Hematopoietic multipotent progenitor cell treated with erythropoietin and hydrocortisone succinate and interleukin-3 and kit ligand, for 4 days (in vitro differentiated cells): ENCODE results near the gene C2CD4D.
A peak's percentile ranks its signal among the peaks of the same experiment; 100 is the strongest.

Source experiments
- DNase-seq: peaks from one replicate; pipeline ENCODE4 v3.0.0-alpha.2; 2015

The C2CD4D gene

GRCh38 chr1:151858030-151858746 lies 18.6 kb upstream of the C2CD4D start:
- no peak for DNase-seq

- DNase-seq, result peak; percentile 47
Observed at GRCh38 chr1:151855933-151856332, 16.3 kb upstream of the C2CD4D start.

- peak; percentile 50 for DNase-seq
Observed at GRCh38 chr1:151855516-151855915, 15.9 kb upstream of the C2CD4D start.

- no peak for DNase-seq
Observed at GRCh38 chr1:151854658-151855057, 15.0 kb upstream of the C2CD4D start.

- DNase-seq, result peak; percentile 56
Observed at GRCh38 chr1:151853411-151853943, 13.9 kb upstream of the C2CD4D start, which contains the start of gene THEM5. Gene THEM5, minus strand, starts transcription at chr1:151853712. Its CDS starts 147 bp downstream, at chr1:151853565.

DNA sequence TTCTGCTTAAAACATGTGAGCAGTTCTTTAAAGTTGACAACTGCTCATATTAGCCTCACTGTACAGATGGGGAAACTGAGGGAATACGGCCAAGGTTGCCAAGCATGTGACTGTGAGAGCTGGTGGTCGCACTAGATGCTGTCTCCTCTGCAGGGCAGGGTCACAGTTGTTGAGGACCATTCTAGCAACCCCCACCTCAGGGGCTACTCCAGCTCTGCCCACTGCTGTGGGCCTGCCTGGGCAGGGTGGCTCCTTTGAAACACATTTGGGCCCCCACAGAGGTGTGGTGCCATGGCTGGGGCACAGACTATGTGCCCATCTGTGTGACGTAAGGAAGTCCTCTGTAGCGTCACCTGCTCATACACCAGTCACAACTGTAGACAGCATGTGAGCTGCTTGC lies 13.1 kb upstream of the C2CD4D start:
- no peak for DNase-seq

- DNase-seq, result no peak
Observed at GRCh38 chr1:151851886-151852285, 12.3 kb upstream of the C2CD4D start.

DNA sequence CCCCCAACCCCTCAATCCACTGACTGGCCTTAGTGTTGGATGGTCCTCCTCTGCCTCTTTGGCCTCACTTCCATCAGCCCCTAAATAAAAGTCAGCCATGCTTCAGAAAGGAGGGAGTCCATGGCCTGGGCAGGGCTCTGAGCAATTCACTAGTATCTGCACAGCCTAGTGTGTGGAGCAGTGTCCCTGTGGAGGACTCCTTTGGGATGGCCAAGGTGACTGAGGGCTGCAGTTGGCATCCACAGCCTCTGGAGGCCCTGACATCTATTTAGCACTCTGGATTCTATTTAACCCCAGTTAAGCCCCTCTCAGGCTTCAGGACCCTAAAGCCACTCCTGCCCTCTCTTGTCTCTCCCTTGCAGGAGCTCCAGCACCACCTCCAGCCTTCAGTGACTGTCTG lies 10.3 kb upstream of the C2CD4D start:
- DNase-seq, result no peak

DNA sequence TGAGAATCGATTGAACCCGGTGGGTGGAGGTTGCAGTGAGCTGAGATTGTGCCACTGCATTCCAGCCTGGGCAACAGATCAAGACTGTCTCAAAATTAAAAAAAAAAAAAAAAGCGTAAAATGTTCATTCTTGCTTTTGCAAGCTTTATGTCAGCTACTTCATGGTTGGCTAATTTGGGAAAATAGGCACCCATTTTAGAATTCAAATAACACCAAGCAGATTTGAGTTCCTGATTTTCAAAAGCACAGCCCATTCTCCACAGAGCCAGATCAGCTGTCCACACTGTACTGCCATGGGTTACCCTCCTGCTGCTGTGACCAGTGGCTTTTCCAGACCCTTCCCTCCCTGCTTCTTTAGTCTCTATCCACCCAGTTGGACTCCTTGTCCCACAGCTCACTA lies 9.5 kb upstream of the C2CD4D start:
- no peak for DNase-seq

DNA sequence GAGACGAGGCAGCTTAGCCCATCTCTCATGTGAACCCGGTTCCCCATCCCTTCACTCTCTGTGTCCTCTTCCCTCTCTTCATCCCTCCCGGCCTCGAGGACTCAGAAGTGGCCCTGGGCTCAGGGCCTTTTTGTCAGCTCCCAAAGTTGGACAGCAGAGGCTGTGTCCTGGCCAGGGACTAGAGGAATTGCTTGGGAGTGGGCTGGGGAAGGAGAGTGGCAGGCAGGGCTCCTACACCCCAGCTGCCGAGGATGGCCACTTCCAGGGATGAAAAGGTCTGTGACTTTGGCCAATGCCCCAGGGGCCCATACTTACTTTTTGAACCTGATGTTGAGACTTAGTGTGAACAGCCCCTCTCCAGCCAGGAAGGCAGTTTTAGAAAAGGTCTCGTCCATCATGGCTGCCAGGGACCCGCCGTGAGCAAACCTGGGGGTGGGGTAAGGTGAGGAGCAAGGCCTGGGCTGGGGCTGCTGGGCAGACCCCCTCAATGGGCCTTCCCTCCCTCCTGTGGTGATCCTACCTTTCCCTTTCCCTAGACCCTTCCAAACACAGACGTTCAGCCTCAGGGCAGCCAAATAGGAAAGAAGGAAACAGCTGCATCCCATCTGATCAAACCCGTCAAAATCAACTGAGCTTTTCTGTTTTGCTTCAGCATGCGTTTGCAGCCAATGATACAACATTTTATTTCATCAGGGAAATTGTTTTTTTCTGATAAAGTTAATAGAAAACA lies 8.4 kb upstream of the C2CD4D start:
- DNase-seq, result no peak

DNA sequence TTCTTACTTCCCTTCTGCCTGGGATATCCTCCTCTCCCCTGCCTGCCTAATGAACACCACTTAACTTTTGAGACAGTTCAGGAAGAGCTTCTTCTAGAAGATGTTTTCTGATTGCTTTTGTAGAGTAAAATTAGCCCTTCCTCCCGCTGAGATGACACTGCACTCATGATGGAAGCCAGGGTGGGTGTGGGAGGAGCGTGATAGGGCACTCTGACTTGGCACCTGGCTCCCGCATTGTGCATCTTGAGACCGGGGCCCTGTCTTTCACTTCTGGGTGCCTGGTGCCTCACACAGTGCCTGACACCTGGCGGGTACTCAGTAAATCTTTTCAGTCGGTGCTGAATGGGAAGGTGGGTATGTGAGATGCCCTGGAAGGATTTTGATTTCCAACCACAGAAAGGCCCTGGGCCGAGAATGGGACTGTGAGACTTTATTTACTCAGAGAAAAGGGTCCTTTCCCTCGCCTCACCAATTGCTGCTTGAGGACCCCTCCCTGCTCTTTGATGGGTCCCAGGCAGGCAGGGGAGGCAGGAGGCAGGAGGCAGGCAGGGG lies 7.1 kb upstream of the C2CD4D start:
- DNase-seq, result no peak

GRCh38 chr1:151846062-151846568 lies 6.5 kb upstream of the C2CD4D start:
- peak; percentile 65 for DNase-seq

- DNase-seq, result peak; percentile 38
Observed at GRCh38 chr1:151843398-151843797, 3.8 kb upstream of the C2CD4D start.

GRCh38 chr1:151841141-151841540 lies 1.5 kb upstream of the C2CD4D start:
- DNase-seq, result no peak

GRCh38 chr1:151840421-151840820 lies 801 bp upstream of the C2CD4D start:
- DNase-seq, result no peak

GRCh38 chr1:151839082-151839412 lies 573 bp downstream of the C2CD4D start:
- DNase-seq, result no peak

DNA sequence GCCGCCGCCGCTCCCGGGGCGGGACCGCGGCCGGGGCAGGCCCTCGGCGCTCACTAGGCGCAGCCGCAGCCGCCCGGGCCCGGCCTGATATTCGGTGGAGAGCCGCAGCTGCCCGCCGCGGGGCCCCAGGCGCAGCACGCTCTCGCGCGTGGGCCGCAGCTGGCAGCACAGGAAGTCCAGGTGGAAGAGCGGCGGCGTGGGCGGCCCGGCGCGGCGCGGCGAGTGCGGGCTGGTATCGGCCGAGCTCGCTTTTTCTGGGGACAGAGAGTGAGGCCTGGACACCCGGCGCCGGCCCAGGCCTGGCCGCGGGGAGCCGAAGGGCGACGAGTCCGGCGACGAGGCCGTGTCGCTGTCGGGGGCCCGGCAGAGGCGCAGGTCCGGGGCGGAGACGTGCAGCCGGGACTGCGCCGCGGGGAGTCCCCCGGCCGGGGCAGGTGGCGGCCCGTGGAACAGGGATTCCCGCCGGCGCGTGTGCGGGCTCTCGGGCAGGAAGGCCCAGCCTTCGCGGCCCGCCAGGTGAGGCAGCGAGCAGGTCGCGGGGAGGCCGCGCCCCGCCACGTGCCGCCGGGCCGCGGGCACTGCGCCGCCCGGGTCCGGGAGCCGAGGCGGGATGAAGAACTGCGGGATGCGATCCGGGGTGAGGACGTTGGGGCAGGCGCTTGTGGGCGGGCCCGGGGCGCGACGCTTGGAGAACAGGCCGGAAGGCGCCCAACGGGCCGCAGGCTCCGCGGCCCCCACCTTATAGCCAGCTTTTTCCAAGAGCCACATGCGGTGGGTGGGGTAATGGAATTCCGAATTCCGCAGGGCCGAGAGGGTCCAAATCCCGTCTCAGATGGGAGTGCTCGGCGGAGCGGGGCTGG lies 1.2 kb downstream of the C2CD4D start:
- DNase-seq, result peak; percentile 39

- DNase-seq, result no peak
Observed at GRCh38 chr1:151837884-151838221, 1.8 kb downstream of the C2CD4D start.

- no peak for DNase-seq
Observed at GRCh38 chr1:151837197-151837596, 2.4 kb downstream of the C2CD4D start.

DNA sequence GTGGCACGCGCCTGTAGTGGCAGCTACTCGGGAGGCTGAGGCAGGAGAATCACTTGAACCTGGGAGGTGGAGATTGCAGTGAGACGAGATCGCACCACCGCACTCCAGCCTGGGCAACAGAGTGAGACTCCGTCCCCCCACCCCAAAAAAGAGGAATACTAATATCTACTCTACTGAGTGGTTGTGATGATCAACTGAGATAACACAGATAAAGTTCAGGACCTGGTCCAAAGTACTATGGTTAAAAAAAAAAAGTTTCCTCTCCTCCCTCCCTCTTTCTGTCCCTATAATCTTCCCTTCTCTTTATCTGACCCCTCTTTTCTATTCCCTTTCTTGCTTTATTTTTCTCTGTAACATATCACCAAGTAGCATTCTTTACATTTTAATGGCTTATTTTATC lies 4.0 kb downstream of the C2CD4D start:
- no peak for DNase-seq

GRCh38 chr1:151834239-151834638 lies 5.4 kb downstream of the C2CD4D start:
- DNase-seq, result no peak

DNA sequence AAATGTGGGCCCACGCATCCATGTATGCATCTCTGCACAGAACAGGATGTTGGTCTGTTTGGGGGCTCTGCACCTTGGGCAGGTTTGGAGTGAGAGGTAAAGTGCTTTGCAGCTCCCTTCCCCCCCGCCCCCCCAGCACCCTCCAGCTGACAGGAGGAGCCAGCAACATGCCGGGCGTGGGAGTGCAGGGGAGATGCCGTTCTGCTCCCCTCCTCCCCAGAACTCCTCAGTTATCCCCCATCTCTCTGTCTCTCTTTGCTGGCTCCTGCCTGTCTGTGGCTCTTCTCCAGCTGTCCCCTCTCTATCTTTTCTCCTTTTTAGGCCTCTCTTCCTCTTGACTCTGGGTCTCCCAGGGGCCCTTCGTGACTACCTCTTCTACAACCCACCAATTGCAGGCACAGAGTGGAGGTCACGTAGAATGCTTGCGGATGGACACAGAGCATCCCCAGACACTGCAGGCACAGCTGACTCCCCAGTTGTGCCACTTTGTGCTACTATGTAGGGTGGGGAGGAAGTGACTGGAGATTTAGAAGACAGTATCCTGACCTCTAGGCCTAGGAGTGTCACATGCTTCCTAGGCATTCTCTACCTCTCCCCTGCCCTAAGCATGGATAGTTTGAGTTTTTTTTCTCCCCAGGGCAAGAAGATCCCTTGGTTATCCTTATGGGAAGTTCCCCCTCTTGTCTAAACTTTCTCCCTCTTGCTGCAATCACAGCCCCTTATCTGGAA lies 6.3 kb downstream of the C2CD4D start:
- no peak for DNase-seq
